Activated T-cell treated with anti-CD3 and anti-CD28 coated beads for 1 hour (primary cell): ENCODE data around the gene LCK.
"Not testable (repeated sequence)": the region's sequence is repeated elsewhere in the genome, so short reads cannot be mapped to it uniquely, and the experiment has no call there.

Source experiments
- DNase-seq: peaks from one replicate; pipeline ENCODE4 v3.0.0-alpha.2; 2020; ENCODE audit warnings: low read depth

The LCK gene

DNA sequence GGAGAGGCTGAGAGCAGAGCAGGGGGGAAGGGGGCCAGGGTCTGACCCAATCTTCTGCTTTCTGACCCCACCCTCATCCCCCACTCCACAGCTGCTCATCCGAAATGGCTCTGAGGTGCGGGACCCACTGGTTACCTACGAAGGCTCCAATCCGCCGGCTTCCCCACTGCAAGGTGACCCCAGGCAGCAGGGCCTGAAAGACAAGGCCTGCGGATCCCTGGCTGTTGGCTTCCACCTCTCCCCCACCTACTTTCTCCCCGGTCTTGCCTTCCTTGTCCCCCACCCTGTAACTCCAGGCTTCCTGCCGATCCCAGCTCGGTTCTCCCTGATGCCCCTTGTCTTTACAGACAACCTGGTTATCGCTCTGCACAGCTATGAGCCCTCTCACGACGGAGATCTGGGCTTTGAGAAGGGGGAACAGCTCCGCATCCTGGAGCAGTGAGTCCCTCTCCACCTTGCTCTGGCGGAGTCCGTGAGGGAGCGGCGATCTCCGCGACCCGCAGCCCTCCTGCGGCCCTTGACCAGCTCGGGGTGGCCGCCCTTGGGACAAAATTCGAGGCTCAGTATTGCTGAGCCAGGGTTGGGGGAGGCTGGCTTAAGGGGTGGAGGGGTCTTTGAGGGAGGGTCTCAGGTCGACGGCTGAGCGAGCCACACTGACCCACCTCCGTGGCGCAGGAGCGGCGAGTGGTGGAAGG, 23.7 kb downstream of the LCK start:
- no peak for DNase-seq

DNA sequence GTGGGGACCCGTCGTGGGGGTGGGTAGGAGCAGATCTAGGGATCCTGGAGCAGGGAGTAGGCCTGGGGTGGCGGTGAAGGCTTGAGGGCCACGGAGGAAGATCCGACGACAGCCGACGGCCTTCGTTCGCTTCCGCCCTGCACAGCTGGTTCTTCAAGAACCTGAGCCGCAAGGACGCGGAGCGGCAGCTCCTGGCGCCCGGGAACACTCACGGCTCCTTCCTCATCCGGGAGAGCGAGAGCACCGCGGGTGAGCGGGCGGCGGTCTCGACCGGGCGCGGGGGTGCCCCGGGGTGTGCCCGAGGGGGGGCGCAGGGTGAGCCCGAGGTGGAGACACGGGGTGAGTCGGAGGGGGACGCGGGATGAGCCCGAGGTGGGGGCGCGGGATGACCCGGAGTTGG, 24.4 kb downstream of the LCK start:
- DNase-seq, result no peak

DNA sequence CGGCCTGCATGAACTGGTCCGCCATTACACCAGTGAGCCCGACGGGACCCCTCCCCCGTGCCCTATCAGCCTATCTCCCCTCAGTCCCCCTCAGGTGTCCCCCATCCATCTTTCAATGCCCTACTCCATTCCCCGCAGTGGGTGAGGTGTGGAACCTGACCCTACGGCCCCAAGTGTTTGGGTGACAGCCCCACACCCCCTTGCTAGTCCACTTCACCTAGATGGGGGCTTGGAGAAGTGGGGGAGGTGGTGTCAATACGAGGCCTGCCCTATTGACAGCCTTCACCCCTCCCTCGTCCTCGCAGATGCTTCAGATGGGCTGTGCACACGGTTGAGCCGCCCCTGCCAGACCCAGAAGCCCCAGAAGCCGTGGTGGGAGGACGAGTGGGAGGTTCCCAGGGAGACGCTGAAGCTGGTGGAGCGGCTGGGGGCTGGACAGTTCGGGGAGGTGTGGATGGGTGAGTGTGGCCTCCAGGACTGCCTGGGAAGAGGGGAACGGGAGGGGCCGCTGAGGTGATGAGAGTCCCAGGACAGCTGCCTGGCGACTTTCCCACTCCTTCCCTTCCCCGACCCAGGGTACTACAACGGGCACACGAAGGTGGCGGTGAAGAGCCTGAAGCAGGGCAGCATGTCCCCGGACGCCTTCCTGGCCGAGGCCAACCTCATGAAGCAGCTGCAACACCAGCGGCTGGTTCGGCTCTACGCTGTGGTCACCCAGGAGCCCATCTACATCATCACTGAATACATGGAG, 25.1 kb downstream of the LCK start:
- no peak for DNase-seq

DNA sequence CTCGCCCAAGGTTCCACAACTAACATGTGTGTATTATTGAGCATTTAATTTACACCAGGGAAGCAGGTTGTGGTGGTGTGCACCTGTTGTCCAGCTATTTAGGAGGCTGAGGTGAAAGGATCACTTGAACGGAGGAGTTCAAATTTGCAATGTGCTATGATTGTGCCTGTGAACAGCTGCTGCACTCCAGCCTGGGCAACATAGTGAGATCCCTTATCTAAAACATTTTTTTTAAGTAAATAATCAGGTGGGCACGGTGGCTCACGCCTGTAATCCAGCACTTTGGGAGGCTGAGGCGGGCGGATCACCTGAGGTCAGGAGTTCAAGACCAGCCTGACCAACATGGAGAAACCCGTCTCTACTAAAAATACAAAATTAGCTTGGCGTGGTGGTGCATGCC, 33.7 kb downstream of the LCK start:
- not testable (repeated sequence) for DNase-seq

DNA sequence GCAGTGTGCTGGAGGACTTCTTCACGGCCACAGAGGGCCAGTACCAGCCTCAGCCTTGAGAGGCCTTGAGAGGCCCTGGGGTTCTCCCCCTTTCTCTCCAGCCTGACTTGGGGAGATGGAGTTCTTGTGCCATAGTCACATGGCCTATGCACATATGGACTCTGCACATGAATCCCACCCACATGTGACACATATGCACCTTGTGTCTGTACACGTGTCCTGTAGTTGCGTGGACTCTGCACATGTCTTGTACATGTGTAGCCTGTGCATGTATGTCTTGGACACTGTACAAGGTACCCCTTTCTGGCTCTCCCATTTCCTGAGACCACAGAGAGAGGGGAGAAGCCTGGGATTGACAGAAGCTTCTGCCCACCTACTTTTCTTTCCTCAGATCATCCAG, 34.6 kb downstream of the LCK start:
- DNase-seq, result no peak

DNA sequence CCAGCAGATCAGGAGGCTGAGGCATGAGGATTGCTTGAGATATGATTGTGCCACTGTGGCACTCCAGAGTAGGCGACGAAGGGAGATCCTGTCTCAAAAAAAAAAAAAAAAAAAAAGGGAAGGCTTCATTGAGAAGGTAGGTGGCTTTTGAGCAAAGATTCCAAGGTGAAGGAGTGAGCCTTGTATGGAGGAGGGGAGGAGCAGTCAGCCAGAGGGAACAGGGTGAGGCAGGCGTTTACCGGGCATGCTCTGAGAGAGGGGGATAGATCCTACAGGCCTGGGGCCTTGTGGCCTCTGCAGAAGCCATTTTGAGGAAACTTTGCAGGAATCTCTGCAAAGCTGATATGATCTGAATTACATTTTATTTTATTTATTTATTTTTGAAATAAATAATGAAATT, 35.7 kb downstream of the LCK start:
- DNase-seq, result no peak

DNA sequence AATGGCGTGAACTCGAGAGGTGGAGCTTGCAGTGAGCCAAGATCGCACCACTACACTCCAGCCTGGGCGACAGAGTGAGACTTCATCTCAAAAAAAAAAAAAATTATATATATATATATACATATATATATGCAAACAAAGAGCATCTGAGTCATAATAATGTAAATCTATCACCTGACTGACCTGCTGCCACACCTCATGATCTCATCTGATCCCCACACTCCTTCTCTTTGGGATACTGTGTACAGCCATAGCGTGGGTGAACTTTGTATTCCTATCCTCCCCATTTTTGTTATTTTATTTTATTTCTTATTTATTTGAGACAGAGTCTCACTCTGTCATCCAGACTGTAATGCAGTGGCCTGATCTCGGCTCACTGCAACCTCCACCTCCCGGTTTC, 38.2 kb downstream of the LCK start:
- no peak for DNase-seq

DNA sequence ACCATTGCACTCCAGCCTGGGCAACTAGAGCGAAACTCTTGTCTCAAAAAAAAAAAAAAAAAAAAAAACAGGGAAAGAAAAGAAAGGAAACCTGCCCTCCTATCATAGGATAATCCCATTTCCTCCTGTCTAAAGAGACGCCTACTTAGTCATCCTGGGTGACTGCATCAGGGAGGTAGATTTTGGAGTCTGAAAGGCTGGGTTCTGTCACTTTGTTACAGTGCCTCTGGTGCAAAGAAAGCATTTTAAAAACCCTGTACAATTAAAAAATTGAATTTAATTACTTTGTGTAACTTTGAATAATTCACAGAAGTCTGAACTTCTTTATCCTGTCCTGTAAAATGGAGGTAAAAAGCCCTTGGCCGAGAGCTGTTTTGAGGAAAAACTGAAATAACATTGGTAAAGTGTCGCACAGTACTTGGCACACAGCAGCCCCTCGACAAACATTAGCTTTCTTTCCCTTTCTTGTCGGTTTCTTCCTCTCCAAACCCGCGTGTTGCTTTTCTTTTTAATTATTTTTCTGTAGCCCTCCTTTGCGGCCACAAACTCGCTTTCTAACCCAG, 40.2 kb downstream of the LCK start:
- no peak for DNase-seq

DNA sequence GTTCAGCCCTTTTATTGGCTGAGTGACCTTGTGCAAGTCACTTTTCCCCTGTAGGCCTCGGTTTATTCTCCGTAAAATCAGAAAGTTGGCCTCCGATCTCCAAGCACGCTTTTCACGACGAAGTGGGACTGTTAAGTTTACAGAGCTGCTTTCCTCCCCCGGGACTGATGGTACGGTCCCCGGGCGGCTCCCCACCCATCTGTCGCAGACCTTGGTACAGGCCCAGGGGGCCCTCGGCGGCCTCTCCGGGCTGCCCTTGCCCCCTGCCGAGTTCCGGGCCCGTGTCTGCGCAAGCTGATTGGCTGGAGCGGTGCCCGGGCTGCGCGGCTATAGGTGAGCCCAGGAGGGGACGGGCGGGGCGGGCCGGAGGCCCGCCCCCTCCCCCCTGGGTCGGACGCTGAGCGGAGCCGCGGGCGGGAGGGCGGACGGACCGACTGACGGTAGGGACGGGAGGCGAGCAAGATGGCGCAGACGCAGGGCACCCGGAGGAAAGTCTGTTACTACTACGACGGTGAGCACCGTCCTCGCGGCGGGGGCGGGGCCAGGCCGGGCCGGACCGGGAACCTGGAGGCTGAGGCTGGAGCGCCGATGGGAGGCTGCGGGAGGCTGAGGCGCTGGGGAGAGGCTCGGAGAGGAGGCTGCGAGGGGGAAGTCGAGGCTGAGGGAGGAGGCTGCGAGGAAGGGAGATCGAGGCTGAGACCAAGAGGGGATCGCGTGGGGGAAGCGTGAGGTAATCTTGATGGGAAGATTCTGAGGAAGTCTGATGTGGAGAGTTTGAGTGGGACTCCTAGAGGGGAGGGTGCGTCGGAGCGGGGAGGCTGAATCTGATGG, 40.9 kb downstream of the LCK start, which contains the start of gene HDAC1:
HDAC1 (plus strand) TSS at position 376 of the 831 bp plus-strand sequence; CDS start at position 463, 87 bp downstream.
- DNase-seq, result peak; percentile 94

DNA sequence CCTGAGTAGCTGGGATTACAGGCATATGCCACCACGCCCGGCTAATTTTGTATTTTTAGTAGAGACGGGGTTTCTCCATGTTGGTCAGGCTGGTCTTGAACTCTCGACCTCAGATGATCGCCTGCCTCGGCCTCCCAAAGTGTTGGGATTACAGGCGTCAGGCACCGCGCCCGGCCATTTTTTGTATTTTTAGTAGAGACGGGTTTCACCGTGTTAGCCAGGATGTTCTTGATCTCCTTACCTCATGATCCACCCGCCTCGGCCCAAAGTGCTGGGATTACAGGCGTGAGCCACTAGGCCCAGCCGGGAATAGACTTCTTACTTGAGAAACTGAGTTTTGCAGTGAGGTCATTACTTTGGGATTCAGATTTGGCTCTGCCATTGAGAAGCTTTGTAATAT, 47.1 kb downstream of the LCK start:
- not testable (repeated sequence) for DNase-seq

DNA sequence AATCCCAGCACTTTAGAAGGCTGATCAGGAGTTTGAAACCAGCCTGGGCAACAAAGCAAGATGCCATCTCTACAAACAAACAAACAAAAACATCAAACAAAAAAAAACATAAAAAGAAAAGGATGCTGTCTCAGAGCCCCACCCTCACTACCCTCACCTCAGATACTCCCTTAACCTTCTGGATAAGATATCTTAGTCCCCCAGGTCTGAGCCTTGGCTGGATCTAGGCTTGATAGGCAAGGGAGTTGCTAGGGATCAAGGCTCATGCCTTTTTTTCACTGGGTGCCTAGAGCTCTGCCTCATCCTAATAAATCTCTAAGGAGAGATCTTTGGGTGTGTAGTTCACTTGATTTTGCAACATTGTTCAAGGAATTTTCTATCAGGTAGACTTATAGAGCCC, 48.3 kb downstream of the LCK start:
- DNase-seq, result no peak

DNA sequence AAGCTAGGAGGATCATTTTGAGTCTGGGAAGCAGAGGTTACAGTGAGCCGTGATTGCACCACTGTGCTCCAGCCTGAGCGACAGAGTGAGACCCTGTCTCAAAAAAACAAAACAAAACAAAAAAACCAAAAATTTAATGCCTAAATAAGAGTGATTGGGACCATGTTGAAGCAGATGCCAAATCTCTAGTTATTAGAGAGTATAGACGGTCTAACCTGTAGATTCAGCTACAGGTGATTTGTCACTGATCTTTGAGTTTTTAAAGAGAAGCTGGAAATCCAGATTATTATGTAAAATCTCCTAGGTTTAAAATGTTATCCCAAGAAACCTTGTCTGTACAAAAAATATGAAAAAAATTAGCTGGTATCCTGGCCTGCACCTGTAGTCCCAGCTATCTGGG, 52.3 kb downstream of the LCK start:
- no peak for DNase-seq

DNA sequence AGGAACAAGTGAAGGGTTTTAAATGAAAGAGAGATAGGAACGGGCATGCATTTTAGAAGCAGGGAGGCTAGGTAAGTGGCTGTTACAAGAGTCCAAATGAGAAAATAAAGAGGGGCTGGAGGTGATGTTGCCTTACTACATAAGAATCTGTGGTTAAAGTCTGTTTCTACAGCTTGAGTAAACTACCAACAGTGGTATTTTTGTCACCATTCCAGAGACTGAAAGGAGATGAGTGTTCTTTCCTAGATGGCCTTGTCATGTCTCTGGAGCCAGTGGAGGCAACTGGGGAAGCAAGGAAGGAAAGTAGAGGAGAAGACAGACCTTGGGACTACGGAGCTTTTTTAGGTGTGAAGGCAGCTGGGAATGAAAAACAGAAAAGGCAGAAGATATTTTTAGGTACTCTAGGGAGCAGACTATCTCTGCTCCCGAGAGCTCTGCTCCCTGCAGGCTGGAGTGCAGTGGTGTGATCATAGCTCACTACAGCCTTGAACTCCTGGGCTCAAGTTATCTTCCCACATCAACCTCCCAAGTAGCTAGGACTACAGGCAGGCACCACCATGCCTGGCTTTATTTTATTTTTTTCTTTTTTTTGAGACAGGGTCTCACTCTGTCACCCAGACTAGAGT, 53.0 kb downstream of the LCK start:
- DNase-seq, result no peak

DNA sequence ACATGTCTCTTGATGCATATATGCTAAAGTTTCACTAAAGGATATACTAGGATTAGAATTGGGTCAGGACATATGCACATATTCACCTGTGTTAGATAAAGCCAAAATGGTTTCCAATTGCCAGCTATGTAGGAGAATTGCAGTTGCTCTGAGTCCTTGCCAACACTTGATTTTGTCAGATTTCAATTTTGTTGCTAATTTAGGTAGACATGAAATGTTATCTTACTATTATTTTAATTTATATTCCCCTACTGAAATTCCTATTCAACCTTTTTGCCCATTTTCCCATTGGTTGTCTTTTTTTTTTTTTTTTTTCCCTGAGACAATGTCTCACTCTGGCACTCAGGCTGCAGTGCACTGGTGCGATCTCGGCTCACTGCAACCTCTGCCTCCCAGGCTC, 54.2 kb downstream of the LCK start:
- no peak for DNase-seq

DNA sequence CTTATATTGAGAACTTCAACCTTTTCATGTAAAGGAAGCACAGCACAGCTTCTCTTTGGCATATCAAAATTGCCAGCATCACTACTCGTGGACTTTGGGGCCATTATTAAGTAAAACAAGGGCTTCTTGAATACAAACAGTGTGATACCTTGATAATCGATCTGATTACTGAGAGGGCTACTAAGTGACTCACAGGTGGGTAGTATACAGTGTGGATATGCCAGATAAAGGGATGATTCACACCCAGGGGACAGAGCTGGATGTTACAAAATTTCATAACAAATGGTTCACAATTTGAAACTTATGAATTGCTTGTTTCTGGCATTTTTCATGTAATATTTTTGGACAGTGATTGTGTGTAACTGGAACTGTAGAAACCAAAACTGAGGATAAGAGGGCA, 56.3 kb downstream of the LCK start:
- no peak for DNase-seq

DNA sequence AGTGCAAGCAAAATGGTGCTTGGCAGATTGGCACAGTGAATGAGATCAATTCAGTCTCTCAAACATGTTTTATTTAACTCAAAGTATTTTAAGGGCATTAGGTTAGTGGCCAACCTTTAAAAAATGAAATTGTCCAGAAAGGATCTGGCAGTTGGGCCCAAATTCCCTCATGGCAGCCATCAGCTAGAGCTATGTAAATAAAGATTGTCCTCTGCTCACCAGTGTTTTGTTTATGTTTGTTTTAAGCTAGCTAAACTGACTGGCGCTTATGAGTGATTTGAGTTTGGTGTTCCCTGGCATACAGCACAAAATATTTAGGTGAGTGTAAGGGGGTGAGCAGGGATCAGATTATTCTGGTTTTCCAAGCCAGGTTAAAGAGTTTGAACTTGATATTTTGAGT, 58.9 kb downstream of the LCK start:
- no peak for DNase-seq

DNA sequence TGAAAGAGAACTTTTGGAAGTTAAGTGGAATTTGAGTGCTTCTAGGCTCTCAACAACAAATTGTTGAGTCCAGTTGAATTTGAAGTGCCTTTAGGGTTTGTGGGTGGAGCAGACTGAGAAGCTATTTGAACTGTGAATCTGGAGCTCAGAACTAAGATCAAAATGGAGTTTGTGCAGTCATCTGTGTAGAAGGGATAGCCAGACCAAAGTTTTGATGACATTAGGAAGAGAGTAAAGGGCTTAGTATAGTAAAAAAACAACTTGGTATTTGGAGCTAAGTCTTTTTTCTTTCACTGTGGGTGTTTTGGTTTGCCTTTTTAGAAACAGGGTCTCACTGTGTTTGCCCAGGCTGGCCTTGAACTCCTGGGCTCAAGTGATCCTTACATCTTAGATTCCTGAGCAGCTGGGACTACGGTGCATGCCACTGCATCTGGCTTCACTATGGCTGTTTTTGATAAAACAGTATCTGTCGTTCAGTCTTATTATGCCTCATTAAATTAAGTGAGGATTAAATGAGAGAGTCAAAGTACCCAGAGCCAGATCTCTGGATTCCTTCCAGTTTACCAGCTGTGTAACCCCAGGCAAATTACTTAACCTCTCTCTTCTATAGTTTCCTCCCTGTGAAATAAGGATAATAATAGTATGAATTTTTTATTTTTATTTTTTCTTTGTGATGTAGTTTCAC, 60.8 kb downstream of the LCK start:
- no peak for DNase-seq

DNA sequence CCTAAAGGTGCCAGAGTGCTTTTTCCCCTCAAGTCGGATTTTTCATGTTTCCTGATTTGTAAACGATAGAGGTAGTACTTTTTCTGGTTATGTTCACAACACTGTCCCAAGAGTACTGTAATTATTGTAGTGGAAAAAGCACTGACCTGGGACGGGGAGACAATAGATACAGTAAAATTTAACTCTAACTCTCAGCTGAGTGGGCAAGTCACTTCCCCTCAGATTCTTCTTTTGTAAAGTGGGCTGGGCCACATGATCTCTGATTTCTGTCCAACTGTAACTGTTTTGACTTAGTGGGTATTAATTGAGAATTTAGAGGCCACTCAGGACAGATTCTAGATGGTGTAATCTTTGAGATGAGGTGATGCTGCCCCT, 65.8 kb downstream of the LCK start:
- no peak for DNase-seq

DNA sequence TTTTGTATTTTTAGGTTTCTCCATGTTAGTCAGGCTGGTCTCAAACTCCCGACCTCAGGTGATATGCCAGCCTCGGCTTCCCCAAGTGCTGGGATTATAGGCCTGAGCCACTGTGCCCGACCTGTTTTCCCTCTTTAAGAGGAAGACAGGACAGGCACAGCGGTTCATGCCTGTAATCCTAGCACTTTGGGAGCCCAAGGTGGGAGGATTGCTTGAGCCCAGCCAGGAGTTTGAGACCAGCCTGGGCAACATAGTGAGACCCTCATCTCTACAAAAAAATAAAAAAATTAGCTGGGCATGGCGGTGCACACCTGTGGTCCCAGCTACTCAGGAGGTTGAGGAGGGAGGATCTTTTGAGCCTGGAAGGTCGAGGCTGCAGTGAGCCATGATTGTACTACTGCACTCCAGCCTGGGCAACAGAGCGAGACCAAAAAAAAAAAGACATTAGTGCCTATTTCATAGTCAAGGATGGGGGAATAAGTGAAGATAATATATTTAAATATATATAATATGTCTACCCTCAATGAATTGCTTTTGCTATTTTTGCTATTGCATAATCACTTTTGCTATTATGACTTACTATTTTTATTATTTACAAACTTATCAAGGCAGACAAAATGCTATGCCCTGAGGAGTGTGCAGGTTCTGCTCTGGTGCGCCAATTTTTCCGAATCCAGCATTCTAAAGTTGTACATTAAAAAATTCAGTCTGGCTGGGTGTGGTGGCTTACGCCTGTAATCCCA, 67.2 kb downstream of the LCK start:
- no peak for DNase-seq

DNA sequence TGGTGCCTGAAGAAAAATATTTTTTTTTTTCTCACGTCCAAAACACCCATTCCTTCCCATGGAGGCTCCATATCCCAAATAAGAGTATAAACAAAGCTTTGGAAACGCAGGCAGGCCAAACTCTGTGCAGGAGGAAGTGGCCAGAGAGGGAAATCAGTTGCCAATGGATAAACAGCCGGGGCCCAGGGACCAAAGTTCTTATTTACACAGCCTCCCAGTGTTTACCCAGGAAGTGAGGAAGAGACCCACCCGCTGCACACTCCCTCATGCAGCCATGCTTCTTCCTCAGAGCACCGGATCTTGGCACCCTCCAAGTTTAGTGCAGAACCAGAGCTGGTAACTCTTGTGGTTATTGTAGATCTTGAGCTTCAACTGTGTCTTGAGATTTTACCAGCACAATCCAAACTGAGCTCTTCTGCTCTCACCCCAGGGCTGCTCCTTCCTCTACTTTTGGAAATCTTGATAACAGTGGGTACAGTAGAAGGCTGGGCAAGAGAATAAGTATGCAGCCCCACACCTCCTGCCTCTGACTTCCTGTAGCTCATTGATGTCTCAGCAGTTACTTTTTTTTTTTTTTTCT, 70.7 kb downstream of the LCK start:
- DNase-seq, result no peak
